ENCODE measurements around the gene NWD2.

NWD2 gene

DNA sequence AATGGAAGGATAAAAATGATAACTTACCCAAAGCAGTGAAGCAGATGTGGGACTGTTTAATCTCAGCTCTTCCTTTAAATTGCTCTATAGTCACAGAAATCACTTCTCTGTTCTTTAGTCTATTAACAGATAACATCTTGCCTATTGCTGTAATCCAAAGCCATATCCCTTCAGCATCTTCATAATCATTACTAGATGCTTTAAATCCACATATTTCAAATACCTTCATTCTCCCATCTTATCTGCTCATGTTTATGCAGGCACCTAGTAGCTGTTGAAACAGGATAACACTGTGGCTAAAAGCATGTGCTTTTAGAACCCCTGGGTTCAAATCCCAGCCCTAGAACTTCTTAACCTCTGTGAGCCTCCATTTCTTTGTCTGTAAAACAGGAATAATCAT, 231.7 kb downstream of the NWD2 start:
- Histone ChIP-seq H3K4me2 (ENCODE audit: insufficient read depth, low read length) (no peak overlapping the region), H3K4me3 (ENCODE audit: low read depth in 1 of 2, low read length in 2 of 2) (no peak overlapping the region), H3K36me3 (ENCODE audit: insufficient read depth, low read length) (no peaks in the 10 kb centered on the region), H3K27ac (ENCODE audit: low read length) (no peak overlapping the region), H3K9ac (ENCODE audit: low read depth, low read length) (no peak overlapping the region), H3K9me3 (ENCODE audit: insufficient read depth, low read length, severe bottlenecking) (no peaks in the 10 kb centered on the region), H3K27me3 (ENCODE audit: insufficient read depth, low read length, poor library complexity) (peaks cover 11% of the 10 kb centered on the region), H3K79me2 (ENCODE audit: insufficient read depth, low read length) (no peaks in the 10 kb centered on the region), H4K20me1 (ENCODE audit: insufficient read depth, low read length) (no peaks in the 10 kb centered on the region), H2AFZ (ENCODE audit: low read depth, low read length) (no peak overlapping the region), H3K4me1 (ENCODE audit: insufficient read depth, low read length) (no peaks in the 10 kb centered on the region)
- ATAC-seq (ENCODE audit: insufficient read depth, low read depth) (no peak), DNase-seq (no peak)
- TF ChIP-seq, protein P1, sequence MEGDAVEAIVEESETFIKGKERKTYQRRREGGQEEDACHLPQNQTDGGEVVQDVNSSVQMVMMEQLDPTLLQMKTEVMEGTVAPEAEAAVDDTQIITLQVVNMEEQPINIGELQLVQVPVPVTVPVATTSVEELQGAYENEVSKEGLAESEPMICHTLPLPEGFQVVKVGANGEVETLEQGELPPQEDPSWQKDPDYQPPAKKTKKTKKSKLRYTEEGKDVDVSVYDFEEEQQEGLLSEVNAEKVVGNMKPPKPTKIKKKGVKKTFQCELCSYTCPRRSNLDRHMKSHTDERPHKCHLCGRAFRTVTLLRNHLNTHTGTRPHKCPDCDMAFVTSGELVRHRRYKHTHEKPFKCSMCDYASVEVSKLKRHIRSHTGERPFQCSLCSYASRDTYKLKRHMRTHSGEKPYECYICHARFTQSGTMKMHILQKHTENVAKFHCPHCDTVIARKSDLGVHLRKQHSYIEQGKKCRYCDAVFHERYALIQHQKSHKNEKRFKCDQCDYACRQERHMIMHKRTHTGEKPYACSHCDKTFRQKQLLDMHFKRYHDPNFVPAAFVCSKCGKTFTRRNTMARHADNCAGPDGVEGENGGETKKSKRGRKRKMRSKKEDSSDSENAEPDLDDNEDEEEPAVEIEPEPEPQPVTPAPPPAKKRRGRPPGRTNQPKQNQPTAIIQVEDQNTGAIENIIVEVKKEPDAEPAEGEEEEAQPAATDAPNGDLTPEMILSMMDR (IDR thresholded peaks at IDR 0.05; ENCODE audit: borderline replicate concordance, extremely low read depth, low read length, poor library complexity, severe bottlenecking): no peak
- TF ChIP-seq EZH2 (IDR thresholded peaks at IDR 0.05; ENCODE audit: borderline replicate concordance, low read depth, low read length, severe bottlenecking): no peak

DNA sequence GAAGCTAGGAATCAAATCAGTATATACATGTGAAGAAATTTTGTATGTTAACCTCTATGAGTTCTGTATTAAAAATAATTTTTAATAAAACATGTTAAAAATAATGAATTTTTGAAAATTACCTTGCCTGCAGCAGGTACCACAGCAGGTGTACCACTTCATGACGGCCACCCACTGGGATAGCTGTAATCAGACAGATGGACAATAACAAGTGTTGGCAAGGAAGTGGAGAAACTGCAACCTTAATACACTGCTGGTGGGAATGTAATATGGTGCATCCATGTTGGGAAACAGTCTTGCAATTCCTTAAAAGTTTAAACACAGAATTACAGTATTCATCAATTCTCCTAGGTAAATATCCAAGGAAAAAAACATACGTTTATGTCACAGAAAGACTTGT, 232.1 kb downstream of the NWD2 start:
- H3K9me3 ChIP-seq (ENCODE audit: insufficient read depth, low read length, severe bottlenecking): no peaks in the 10 kb centered on the region
- TF ChIP-seq EZH2 (IDR thresholded peaks at IDR 0.05; ENCODE audit: borderline replicate concordance, low read depth, low read length, severe bottlenecking): no peak
- TF ChIP-seq, protein P1 (IDR thresholded peaks at IDR 0.05; ENCODE audit: borderline replicate concordance, extremely low read depth, low read length, poor library complexity, severe bottlenecking): no peak
- H3K9ac ChIP-seq (ENCODE audit: low read depth, low read length): no peak overlapping the region
- H3K27me3 ChIP-seq (ENCODE audit: insufficient read depth, low read length, poor library complexity): peaks cover 9% of the 10 kb centered on the region
- no peaks in the 10 kb centered on the region for H3K79me2 ChIP-seq (ENCODE audit: insufficient read depth, low read length)
- no peak overlapping the region for H3K4me3 ChIP-seq (ENCODE audit: low read depth in 1 of 2, low read length in 2 of 2)
- H2AFZ ChIP-seq (ENCODE audit: low read depth, low read length): no peak overlapping the region
- no peaks in the 10 kb centered on the region for H3K36me3 ChIP-seq (ENCODE audit: insufficient read depth, low read length)
- no peak overlapping the region for H3K4me2 ChIP-seq (ENCODE audit: insufficient read depth, low read length)
- DNase-seq: no peak
- no peak for ATAC-seq (ENCODE audit: insufficient read depth, low read depth)
- H3K4me1 ChIP-seq (ENCODE audit: insufficient read depth, low read length): no peaks in the 10 kb centered on the region
- no peak overlapping the region for H3K27ac ChIP-seq (ENCODE audit: low read length)
- H4K20me1 ChIP-seq (ENCODE audit: insufficient read depth, low read length): no peaks in the 10 kb centered on the region

DNA sequence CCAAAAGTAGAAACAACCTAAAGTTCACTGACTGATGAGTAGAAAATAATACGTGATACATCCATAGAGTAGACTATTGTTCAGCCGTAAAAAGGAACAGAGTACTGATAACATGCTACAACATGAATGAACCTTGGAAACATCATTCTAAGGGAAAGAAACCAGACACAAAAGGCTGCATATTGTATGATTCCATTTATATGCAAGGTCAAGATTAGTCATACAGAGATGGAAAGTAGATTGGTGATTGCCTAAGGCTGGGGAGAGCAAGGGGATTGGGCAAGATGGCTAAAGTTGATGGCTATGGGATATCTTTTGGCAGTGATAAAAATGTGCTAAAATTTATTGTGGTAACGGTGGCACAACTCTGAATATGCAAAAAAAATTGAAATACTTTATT, 232.6 kb downstream of the NWD2 start:
- TF ChIP-seq EZH2 (IDR thresholded peaks at IDR 0.05; ENCODE audit: borderline replicate concordance, low read depth, low read length, severe bottlenecking): no peak
- TF ChIP-seq, protein P1 (IDR thresholded peaks at IDR 0.05; ENCODE audit: borderline replicate concordance, extremely low read depth, low read length, poor library complexity, severe bottlenecking): no peak
- Histone ChIP-seq H2AFZ (ENCODE audit: low read depth, low read length) (no peak overlapping the region), H3K79me2 (ENCODE audit: insufficient read depth, low read length) (no peaks in the 10 kb centered on the region), H4K20me1 (ENCODE audit: insufficient read depth, low read length) (no peaks in the 10 kb centered on the region), H3K4me3 (ENCODE audit: low read depth in 1 of 2, low read length in 2 of 2) (no peak overlapping the region), H3K9ac (ENCODE audit: low read depth, low read length) (no peak overlapping the region), H3K9me3 (ENCODE audit: insufficient read depth, low read length, severe bottlenecking) (no peaks in the 10 kb centered on the region), H3K27ac (ENCODE audit: low read length) (no peak overlapping the region), H3K4me2 (ENCODE audit: insufficient read depth, low read length) (no peak overlapping the region), H3K27me3 (ENCODE audit: insufficient read depth, low read length, poor library complexity) (peaks cover 8% of the 10 kb centered on the region), H3K36me3 (ENCODE audit: insufficient read depth, low read length) (no peaks in the 10 kb centered on the region), H3K4me1 (ENCODE audit: insufficient read depth, low read length) (no peaks in the 10 kb centered on the region)
- no peak for ATAC-seq (ENCODE audit: insufficient read depth, low read depth)
- no peak for DNase-seq

DNA sequence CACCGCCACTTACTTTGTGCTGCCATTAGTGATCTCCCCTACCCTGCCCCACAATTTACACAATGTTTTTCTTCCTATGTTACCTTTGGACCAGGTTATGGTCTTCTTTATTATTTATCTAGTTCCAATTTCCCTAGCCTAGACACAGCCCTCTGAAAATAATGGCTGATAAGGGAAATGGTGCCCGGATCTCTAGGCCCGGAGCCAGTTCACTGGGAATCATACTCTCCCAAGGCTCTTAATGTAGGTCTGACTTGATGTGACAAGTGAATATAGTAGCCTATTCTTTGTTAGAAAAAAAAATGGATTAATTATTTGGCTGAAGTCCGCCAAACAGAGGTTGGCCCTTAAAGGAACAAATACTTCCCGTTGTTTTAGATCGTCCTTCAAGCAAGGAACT, 233.6 kb downstream of the NWD2 start:
- no peak overlapping the region for H3K27ac ChIP-seq (ENCODE audit: low read length)
- no peak overlapping the region for H2AFZ ChIP-seq (ENCODE audit: low read depth, low read length)
- H3K79me2 ChIP-seq (ENCODE audit: insufficient read depth, low read length): no peaks in the 10 kb centered on the region
- no peak overlapping the region for H3K4me3 ChIP-seq (ENCODE audit: low read depth in 1 of 2, low read length in 2 of 2)
- H3K9ac ChIP-seq (ENCODE audit: low read depth, low read length): no peak overlapping the region
- DNase-seq (no peak), ATAC-seq (ENCODE audit: insufficient read depth, low read depth) (no peak)
- no peaks in the 10 kb centered on the region for H3K4me1 ChIP-seq (ENCODE audit: insufficient read depth, low read length)
- H3K27me3 ChIP-seq (ENCODE audit: insufficient read depth, low read length, poor library complexity): peaks cover 8% of the 10 kb centered on the region
- H4K20me1 ChIP-seq (ENCODE audit: insufficient read depth, low read length): no peaks in the 10 kb centered on the region
- TF ChIP-seq EZH2 (IDR thresholded peaks at IDR 0.05; ENCODE audit: borderline replicate concordance, low read depth, low read length, severe bottlenecking): no peak
- TF ChIP-seq, protein P1 (IDR thresholded peaks at IDR 0.05; ENCODE audit: borderline replicate concordance, extremely low read depth, low read length, poor library complexity, severe bottlenecking): no peak
- no peak overlapping the region for H3K4me2 ChIP-seq (ENCODE audit: insufficient read depth, low read length)
- no peaks in the 10 kb centered on the region for H3K9me3 ChIP-seq (ENCODE audit: insufficient read depth, low read length, severe bottlenecking)
- no peaks in the 10 kb centered on the region for H3K36me3 ChIP-seq (ENCODE audit: insufficient read depth, low read length)
